ENCODE results near the gene C17orf107. TPM values are rescaled to one million over a fixed set of nuclear protein-coding genes. Genes with fewer than 3 reads are reported as not detected.

C17orf107 gene
- polyA plus RNA-seq, 4 donors: 1.3 to 2.8 (median 1.9) TPM

- DNase-seq (ENCODE audit: low read depth in 4 of 4, low spot score in 3 of 4): no peak
Observed at GRCh38 chr17:4932756-4933155, 33.4 kb downstream of the C17orf107 start.

GRCh38 chr17:4933646-4934045 lies 34.3 kb downstream of the C17orf107 start:
- DNase-seq (ENCODE audit: low read depth in 4 of 4, low spot score in 3 of 4): no peak

GRCh38 chr17:4934173-4934979 lies 35.0 kb downstream of the C17orf107 start:
- DNase-seq (ENCODE audit: low read depth in 4 of 4, low spot score in 3 of 4): no peak

- DNase-seq (ENCODE audit: low read depth in 4 of 4, low spot score in 3 of 4): no peak
Observed at GRCh38 chr17:4935650-4936049, 36.3 kb downstream of the C17orf107 start.

- no peak for DNase-seq (ENCODE audit: low read depth in 4 of 4, low spot score in 3 of 4)
Observed at GRCh38 chr17:4936436-4936835, 37.1 kb downstream of the C17orf107 start.

- no peak for DNase-seq (ENCODE audit: low read depth in 4 of 4, low spot score in 3 of 4)
Observed at GRCh38 chr17:4937553-4937952, 38.2 kb downstream of the C17orf107 start.

- DNase-seq (ENCODE audit: low read depth in 4 of 4, low spot score in 3 of 4): no peak
Observed at GRCh38 chr17:4938069-4938491, 38.7 kb downstream of the C17orf107 start.

GRCh38 chr17:4938688-4939545 lies 39.6 kb downstream of the C17orf107 start:
- no peak for DNase-seq (ENCODE audit: low read depth in 4 of 4, low spot score in 3 of 4)

GRCh38 chr17:4939546-4939795 lies 40.1 kb downstream of the C17orf107 start:
- no peak for DNase-seq (ENCODE audit: low read depth in 4 of 4, low spot score in 3 of 4)

GRCh38 chr17:4939796-4940554 lies 40.6 kb downstream of the C17orf107 start, which contains the start of the genes RNF167 and SLC25A11:
TSS of gene RNF167 (plus strand) at chr17:4940268. CDS start at chr17:4940910, 642 bp downstream.
TSS of gene SLC25A11 (minus strand) at chr17:4940046. CDS start at chr17:4939910, 136 bp downstream.
- DNase-seq (ENCODE audit: low read depth in 4 of 4, low spot score in 3 of 4): peak; percentile 98 to 99 (median 98)

GRCh38 chr17:4940555-4941318 lies 41.4 kb downstream of the C17orf107 start:
- no peak for DNase-seq (ENCODE audit: low read depth in 4 of 4, low spot score in 3 of 4)

GRCh38 chr17:4941319-4941610 lies 41.9 kb downstream of the C17orf107 start:
- DNase-seq (ENCODE audit: low read depth in 4 of 4, low spot score in 3 of 4): no peak

GRCh38 chr17:4942760-4943508 lies 43.6 kb downstream of the C17orf107 start:
- no peak for DNase-seq (ENCODE audit: low read depth in 4 of 4, low spot score in 3 of 4)

GRCh38 chr17:4944163-4944553 lies 44.8 kb downstream of the C17orf107 start:
- DNase-seq (ENCODE audit: low read depth in 4 of 4, low spot score in 3 of 4): no peak

GRCh38 chr17:4944554-4945175 lies 45.3 kb downstream of the C17orf107 start:
- no peak for DNase-seq (ENCODE audit: low read depth in 4 of 4, low spot score in 3 of 4)

GRCh38 chr17:4945176-4945943 lies 46.0 kb downstream of the C17orf107 start:
- no peak for DNase-seq (ENCODE audit: low read depth in 4 of 4, low spot score in 3 of 4)

- DNase-seq (ENCODE audit: low read depth in 4 of 4, low spot score in 3 of 4): no peak
Observed at GRCh38 chr17:4945944-4946280, 46.6 kb downstream of the C17orf107 start.

GRCh38 chr17:4946312-4946976 lies 47.1 kb downstream of the C17orf107 start:
- DNase-seq (ENCODE audit: low read depth in 4 of 4, low spot score in 3 of 4): no peak

Data from left renal pelvis (tissue), 4 donors.